Activated naive CD8-positive, alpha-beta T cell treated with anti-CD3 and anti-CD28 coated beads, Interleukin-2, amount 10 ng/mL, durations not matched to agents 7 days and 5 days (primary cell): ENCODE data around the gene PDLIM4. TPM values are rescaled to one million over a fixed set of nuclear protein-coding genes. Genes with fewer than 3 reads are reported as not detected.

Experiments
- ATAC-seq: fragments of 150-1000 bp; cut with Tn5 transposase; one replicate; pipeline ENCODE4 v1.10.0; 2021; ENCODE audit warnings: low read depth, moderate library complexity
- POLR2A ChIA-PET: fragments of 350-600 bp; sonication (Branson Sonifier 250); formaldehyde crosslinking; loops from one replicate; lab custom pipeline; 2021; ENCODE audit warnings: antibody characterized with exemption; lab: Charles Lee
- DNase-seq: peaks from one replicate; pipeline ENCODE4 v3.0.0; 2021
- H3K27ac Mint-ChIP-seq: one replicate; pipeline ENCODE4 v1.8.0; 2022; ENCODE audit warnings: mild to moderate bottlenecking, mixed read lengths
- H3K27me3 Mint-ChIP-seq: one replicate; pipeline ENCODE4 v1.8.0; 2022; ENCODE audit warnings: mild to moderate bottlenecking, moderate library complexity, mixed read lengths
- H3K36me3 Mint-ChIP-seq: one replicate; pipeline ENCODE4 v1.8.0; 2021; ENCODE audit warnings: mild to moderate bottlenecking, mixed read lengths
- H3K4me1 Mint-ChIP-seq: one replicate; pipeline ENCODE4 v1.8.0; 2021; ENCODE audit warnings: mixed read lengths
- H3K4me3 Mint-ChIP-seq: one replicate; pipeline ENCODE4 v1.8.0; 2022; ENCODE audit warnings: mild to moderate bottlenecking, moderate library complexity, mixed read lengths
- H3K9me3 Mint-ChIP-seq: one replicate; pipeline ENCODE4 v1.8.0; 2021; ENCODE audit warnings: mixed read lengths
- total RNA-seq, 2 experiments: library from RNA; stranded (reverse); gene quantifications; one replicate each; pipeline ENCODE4 v1.2.3, GENCODE V29; 2021

The PDLIM4 gene
- total RNA-seq, 2 experiments from 2014 or later: 0.64 TPM; not detected in 1

- H3K27ac Mint-ChIP-seq: no peak overlapping the region
- ATAC-seq (no peak), DNase-seq (no peak)
- H3K4me3 Mint-ChIP-seq: no peak overlapping the region
- H3K9me3 Mint-ChIP-seq: no peaks in the 10 kb centered on the region
- no peaks in the 10 kb centered on the region for H3K36me3 Mint-ChIP-seq
- POLR2A ChIA-PET: interaction anchor here (1.0 to 1.3 kb wide), 2 partner anchors 8 to 13 kb away, joined by 3 to 4 read pairs; partner anchors contain the start of gene SLC22A4
- peaks cover 10% of the 10 kb centered on the region for H3K27me3 Mint-ChIP-seq
- no peaks in the 10 kb centered on the region for H3K4me1 Mint-ChIP-seq
Observed at GRCh38 chr5:132280371-132281240, 23.1 kb downstream of the PDLIM4 start.

- no peak overlapping the region for H3K4me3 Mint-ChIP-seq
- H3K4me1 Mint-ChIP-seq: no peaks in the 10 kb centered on the region
- H3K27me3 Mint-ChIP-seq: peaks cover 10% of the 10 kb centered on the region
- H3K9me3 Mint-ChIP-seq: no peaks in the 10 kb centered on the region
- no peaks in the 10 kb centered on the region for H3K36me3 Mint-ChIP-seq
- H3K27ac Mint-ChIP-seq: no peak overlapping the region
- ATAC-seq (no peak), DNase-seq (no peak)
- POLR2A ChIA-PET: interaction anchor here (1.3 kb wide), 1 partner anchor 10 kb away, joined by 4 read pairs; no protein-coding TSS in a partner anchor
Observed at GRCh38 chr5:132281856-132282614, 24.5 kb downstream of the PDLIM4 start.

- peaks cover 13% of the 10 kb centered on the region for H3K27me3 Mint-ChIP-seq
- DNase-seq: no peak
- POLR2A ChIA-PET: no interaction called here
Observed at GRCh38 chr5:132283423-132284043, 26.0 kb downstream of the PDLIM4 start.

GRCh38 chr5:132289097-132289496, 31.6 kb downstream of the PDLIM4 start:
- DNase-seq: no peak
- H3K4me1 Mint-ChIP-seq: peaks cover 2% of the 10 kb centered on the region
- H3K27ac Mint-ChIP-seq: no peak overlapping the region
- peaks cover 1% of the 10 kb centered on the region for H3K9me3 Mint-ChIP-seq
- H3K36me3 Mint-ChIP-seq: no peaks in the 10 kb centered on the region
- peaks cover 15% of the 10 kb centered on the region for H3K27me3 Mint-ChIP-seq
- no peak overlapping the region for H3K4me3 Mint-ChIP-seq
- POLR2A ChIA-PET: no interaction called here
- ATAC-seq: no peak

More at GRCh38 chr5:132283423-132284043, 26.0 kb downstream of the PDLIM4 start:
- no peaks in the 10 kb centered on the region for H3K36me3 Mint-ChIP-seq
- no peak overlapping the region for H3K4me3 Mint-ChIP-seq
- no peaks in the 10 kb centered on the region for H3K4me1 Mint-ChIP-seq
- no peak for ATAC-seq
- peaks cover 1% of the 10 kb centered on the region for H3K9me3 Mint-ChIP-seq
- no peak overlapping the region for H3K27ac Mint-ChIP-seq

DNA sequence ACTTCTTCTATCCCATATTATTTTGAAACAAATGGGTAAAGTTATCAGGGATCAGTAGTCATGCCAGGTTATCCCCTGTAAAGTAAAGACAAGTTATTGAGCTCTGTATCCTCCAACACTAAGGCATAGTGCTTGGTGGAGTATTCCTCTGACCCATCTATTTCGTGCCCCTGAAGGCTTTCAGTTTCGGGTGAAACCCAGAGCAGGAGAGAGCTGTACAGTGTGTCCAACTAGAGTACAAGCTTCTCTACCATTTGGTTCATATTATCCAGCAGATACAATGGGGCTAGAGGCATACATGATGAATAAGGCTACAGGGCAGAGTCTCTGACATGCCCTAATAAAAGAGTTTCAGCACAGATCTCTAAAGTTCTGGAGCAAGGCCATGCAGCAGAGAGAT, 33.5 kb downstream of the PDLIM4 start:
- Mint-ChIP-seq H3K4me3 (no peak overlapping the region), H3K36me3 (no peaks in the 10 kb centered on the region), H3K27me3 (peaks cover 9% of the 10 kb centered on the region), H3K4me1 (peaks cover 15% of the 10 kb centered on the region), H3K9me3 (peaks cover 1% of the 10 kb centered on the region), H3K27ac (no peak overlapping the region)
- POLR2A ChIA-PET: interaction anchor here (0.6 kb wide), 1 partner anchor 379 kb away, joined by 4 read pairs; no protein-coding TSS in a partner anchor
- DNase-seq (no peak), ATAC-seq (no peak)

DNA sequence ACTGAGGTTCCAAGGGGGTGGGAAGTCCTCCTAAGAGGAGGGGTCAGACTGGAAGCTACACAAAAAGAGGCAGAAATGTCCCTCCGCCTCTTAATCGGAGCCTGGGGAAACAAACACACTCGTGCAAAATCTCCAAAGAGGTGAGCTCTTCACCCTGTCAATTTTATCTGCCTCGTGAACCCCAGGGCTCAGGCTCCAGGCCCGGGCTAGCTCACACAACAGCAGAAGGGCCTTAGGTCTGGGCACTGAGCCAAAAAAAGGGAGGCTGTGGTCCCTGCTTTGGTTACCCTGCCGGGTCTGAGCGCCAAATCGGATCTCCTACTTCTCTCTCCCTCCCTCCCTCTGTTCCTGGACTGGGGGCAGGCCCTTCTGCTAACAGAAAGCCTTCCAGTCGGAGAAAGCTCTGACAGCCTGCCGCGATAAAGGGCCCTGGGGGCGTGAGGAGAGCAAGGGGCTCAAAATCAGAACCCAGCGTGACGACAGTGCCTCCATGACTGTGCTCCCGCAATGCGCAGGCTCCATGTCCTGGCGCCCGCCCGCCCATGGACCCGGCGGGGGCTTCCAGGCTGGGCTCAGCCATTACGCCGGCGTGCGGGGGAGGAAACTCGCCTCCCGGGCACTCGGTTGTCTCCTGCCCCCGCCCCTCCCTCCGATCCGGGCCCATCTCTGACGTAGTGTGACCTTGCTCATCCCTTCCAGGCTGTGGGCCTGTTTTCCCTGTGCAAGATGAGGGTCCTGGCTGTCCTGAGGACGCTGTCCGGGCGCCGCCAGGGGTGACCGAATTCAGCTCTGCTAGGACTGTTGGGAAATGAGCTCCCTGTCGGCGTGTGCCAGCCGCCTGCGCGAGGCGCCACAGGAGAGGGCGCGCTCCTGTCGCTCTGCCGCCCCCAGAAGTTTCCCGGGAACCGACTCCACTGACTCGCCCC, 35.8 kb downstream of the PDLIM4 start:
- ATAC-seq (peak; percentile 56), DNase-seq (peak; percentile 75)
- peak overlapping the region; percentile 60 for H3K27ac Mint-ChIP-seq
- H3K27me3 Mint-ChIP-seq: peaks cover 6% of the 10 kb centered on the region
- POLR2A ChIA-PET: interaction anchor here (0.5 to 1.7 kb wide), 8 partner anchors 11 to 671 kb away, joined by 3 to 5 read pairs (median 3); partner anchors contain the start of gene SLC22A5
- peak overlapping the region; percentile 91 for H3K4me3 Mint-ChIP-seq
- H3K4me1 Mint-ChIP-seq: peaks cover 17% of the 10 kb centered on the region
- H3K9me3 Mint-ChIP-seq: peaks cover 1% of the 10 kb centered on the region
- H3K36me3 Mint-ChIP-seq: no peaks in the 10 kb centered on the region

GRCh38 chr5:132293992-132294727, 36.7 kb downstream of the PDLIM4 start, which contains the start of gene SLC22A4:
Gene SLC22A4 (plus strand): TSS chr5:132294394. CDS start chr5:132294617, 223 bp downstream.
- Mint-ChIP-seq H3K9me3 (no peaks in the 10 kb centered on the region), H3K27me3 (peaks cover 6% of the 10 kb centered on the region), H3K4me3 (peak within 1 kb of the TSS; percentile 91), H3K4me1 (peaks cover 17% of the 10 kb centered on the region), H3K36me3 (no peaks in the 10 kb centered on the region), H3K27ac (peak within 1 kb of the TSS; percentile 60)
- peak; percentile 80 for DNase-seq
- POLR2A ChIA-PET: interaction anchor here (0.8 to 1.7 kb wide), 6 partner anchors 13 to 670 kb away, joined by 3 to 5 read pairs (median 3); partner anchors contain the start of gene SLC22A5
- ATAC-seq: peak; percentile 75

DNA sequence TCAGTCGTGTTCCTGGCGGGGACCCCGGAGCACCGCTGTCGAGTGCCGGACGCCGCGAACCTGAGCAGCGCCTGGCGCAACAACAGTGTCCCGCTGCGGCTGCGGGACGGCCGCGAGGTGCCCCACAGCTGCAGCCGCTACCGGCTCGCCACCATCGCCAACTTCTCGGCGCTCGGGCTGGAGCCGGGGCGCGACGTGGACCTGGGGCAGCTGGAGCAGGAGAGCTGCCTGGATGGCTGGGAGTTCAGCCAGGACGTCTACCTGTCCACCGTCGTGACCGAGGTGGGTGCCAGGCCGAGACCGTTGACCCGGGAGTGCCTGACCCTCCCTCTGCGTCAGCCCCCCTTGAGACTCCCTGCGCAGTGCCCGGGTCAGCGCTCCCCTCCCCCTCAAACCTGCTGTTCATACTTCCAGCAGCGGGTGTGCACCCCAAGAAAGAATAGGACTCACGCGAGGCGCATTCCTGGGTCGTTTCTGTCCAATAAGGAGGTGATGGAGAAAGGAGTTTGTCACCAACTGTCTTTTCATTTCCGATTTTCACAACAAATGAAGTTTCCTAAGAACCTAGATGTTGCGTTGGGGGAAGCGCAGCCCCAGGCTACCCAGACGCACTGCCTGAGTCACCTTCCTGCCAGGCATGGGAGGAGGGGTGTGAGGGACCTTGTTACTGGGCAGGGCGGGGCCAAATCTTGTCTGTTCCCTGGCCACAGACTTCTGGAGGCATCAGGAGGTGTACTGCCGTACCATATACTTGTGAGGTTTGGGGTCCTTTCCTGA, 37.4 kb downstream of the PDLIM4 start:
- Mint-ChIP-seq H3K27ac (peak overlapping the region; percentile 43), H3K27me3 (peaks cover 3% of the 10 kb centered on the region), H3K4me1 (peaks cover 17% of the 10 kb centered on the region), H3K4me3 (peak overlapping the region; percentile 91), H3K36me3 (no peaks in the 10 kb centered on the region), H3K9me3 (no peaks in the 10 kb centered on the region)
- POLR2A ChIA-PET: interaction anchor here (1.7 kb wide), 1 partner anchor 74 kb away, joined by 5 read pairs; the partner anchor contains the start of gene SLC22A5
- peak; percentile 44 for ATAC-seq
- peak; percentile 53 for DNase-seq

DNA sequence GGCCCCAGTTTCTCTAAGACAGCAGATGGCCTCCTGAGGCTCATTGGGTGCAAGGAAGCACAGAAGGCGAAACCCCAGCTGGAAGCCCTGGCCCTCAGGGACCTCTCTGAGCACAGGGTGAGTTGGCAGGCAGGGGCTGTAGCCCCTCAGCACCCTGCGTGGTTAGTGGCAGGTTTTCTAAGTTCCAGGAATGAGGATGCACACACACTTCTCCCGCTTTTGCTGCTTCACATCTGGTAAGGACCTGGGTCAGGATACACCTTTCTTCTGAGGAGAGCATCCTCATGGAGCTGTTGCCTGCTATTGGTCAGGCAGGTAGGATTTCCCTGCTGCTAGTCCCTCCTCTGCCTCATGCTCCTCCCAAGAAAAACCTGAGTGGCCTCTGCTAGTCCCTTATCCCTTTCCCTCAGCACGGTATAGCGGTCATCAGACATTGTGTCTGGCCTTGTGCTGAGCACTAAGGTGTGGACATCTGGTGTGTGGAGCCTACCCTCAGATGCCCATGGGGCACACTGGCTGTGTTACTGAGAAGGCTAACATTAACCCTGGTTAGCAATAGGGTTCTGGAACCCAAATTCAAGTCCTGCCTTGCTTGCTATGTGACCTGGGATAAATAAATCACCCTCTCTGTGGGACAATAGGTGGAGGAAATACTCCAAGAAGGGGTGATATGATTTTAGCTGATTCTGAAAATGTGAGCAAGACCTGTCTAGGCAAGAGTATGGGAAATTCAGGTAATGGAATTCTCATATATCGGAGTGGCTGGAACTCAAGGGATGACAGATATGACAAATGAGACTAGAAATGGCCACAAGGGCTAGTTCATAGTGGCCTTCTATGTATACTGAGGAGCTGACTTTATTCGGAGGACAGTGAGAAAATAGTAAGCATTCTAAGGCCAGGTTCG, 38.3 kb downstream of the PDLIM4 start:
- peaks cover 1% of the 10 kb centered on the region for H3K27me3 Mint-ChIP-seq
- H3K9me3 Mint-ChIP-seq: no peaks in the 10 kb centered on the region
- no peak for ATAC-seq
- no peak overlapping the region for H3K27ac Mint-ChIP-seq
- DNase-seq: no peak
- H3K4me1 Mint-ChIP-seq: peaks cover 17% of the 10 kb centered on the region
- no peaks in the 10 kb centered on the region for H3K36me3 Mint-ChIP-seq
- peak overlapping the region; percentile 91 for H3K4me3 Mint-ChIP-seq
- POLR2A ChIA-PET: interaction anchor here (0.8 kb wide), 1 partner anchor 9 kb away, joined by 3 read pairs; no protein-coding TSS in a partner anchor

GRCh38 chr5:132296412-132297016, 39.0 kb downstream of the PDLIM4 start:
- DNase-seq (no peak), ATAC-seq (no peak)
- Mint-ChIP-seq H3K27me3 (peaks cover 1% of the 10 kb centered on the region), H3K27ac (no peak overlapping the region), H3K36me3 (no peaks in the 10 kb centered on the region), H3K9me3 (no peaks in the 10 kb centered on the region), H3K4me3 (no peak overlapping the region), H3K4me1 (peaks cover 17% of the 10 kb centered on the region)
- POLR2A ChIA-PET: interaction anchor here (0.8 kb wide), 1 partner anchor 10 kb away, joined by 3 read pairs; no protein-coding TSS in a partner anchor
